Heart right ventricle (tissue), 16 donors: ENCODE measurements around the gene PTPRD. TPM values are rescaled to one million over a fixed set of nuclear protein-coding genes. Genes with fewer than 3 reads are reported as not detected.

Experiments
- ATAC-seq, 8 donors: fragments of 200-7000 bp; cut with Tn5 transposase; one replicate each; pipeline ENCODE4 v1.9.1; 2020; ENCODE audit warnings: mild to moderate bottlenecking in 8 of 8, moderate library complexity in 8 of 8, moderate number of reproducible peaks in 1 of 8
- DNase-seq, 2 donors: peaks; one replicate each; pipeline ENCODE4 v3.0.0-alpha.2; 2020
- H3K27ac ChIP-seq, 10 donors: fragments of 200-600 bp; sonication (generic) in 2 of 10; one replicate each; pipeline versions ENCODE4 v1.5.0 to v1.8.0; 2020 to 2022; ENCODE audit warnings: mild to moderate bottlenecking in 3 of 10
- H3K27me3 ChIP-seq, 7 donors: fragments of 200-600 bp; one replicate each; pipeline ENCODE4 v1.8.0; 2021 to 2022; ENCODE audit warnings: mild to moderate bottlenecking in 2 of 7
- H3K36me3 ChIP-seq, 9 donors: fragments of 200-600 bp; sonication (generic) in 1 of 9; one replicate each; pipeline versions ENCODE4 v1.5.0 to v1.8.0; 2020 to 2022; ENCODE audit warnings: mild to moderate bottlenecking in 2 of 9
- H3K4me1 ChIP-seq, 9 donors: fragments of 200-600 bp; sonication (generic) in 1 of 9; one replicate each; pipeline versions ENCODE4 v1.5.0 to v1.8.0; 2020 to 2022; ENCODE audit warnings: mild to moderate bottlenecking in 4 of 9
- H3K4me3 ChIP-seq, 10 donors: fragments of 200-600 bp; sonication (generic) in 2 of 10; one replicate each; pipeline versions ENCODE4 v1.5.0 to v1.8.0; 2020 to 2022; ENCODE audit warnings: mild to moderate bottlenecking in 7 of 10, moderate library complexity in 2 of 10
- H3K9me3 ChIP-seq, 11 donors: fragments of 200-600 bp in 10 of 11; sonication (generic) in 2 of 11; one replicate each; pipeline versions ENCODE4 v1.5.0 to v1.8.0; 2013 to 2022; ENCODE audit warnings: mild to moderate bottlenecking in 2 of 11, control low read depth in 1 of 11, moderate library complexity in 1 of 11
- WGBS, 2 donors: extraction: QIAGEN DNeasy Blood & Tissue Kit; methylation state at CpG; one replicate each; pipeline ENCODE4 v1.1.7; 2013; ENCODE audit warnings: inconsistent platforms in 1 of 2; 5-methylcytosine and 5-hydroxymethylcytosine counted together
- intact Hi-C, 10 donors: fragments of 100-400 bp; cut with DNase I; formaldehyde crosslinking; loops; one replicate each; pipeline versions ENCODE4 v1.11.1 to v1.14.2; 2022
- polyA plus RNA-seq, 2 donors: library from polyadenylated mRNA; stranded (reverse); fragments of 200-250 nt; gene quantifications; one replicate each; pipeline ENCODE4 v1.2.3, GENCODE V29; 2013
- total RNA-seq, 10 donors: library from RNA; stranded (reverse); fragmentation: NEBNext Ultra II Directional in 3 of 10; extraction: Animal tissue kit (Norgen Biotek cat#: 25700) in 3 of 10; gene quantifications; one replicate each; pipeline versions ENCODE4 v1.2.1 to v1.2.4, GENCODE V29; 2021 to 2023
- TF ChIP-seq, protein P1 (sequence below), 9 donors: fragments of 200-600 bp; sonication (generic) in 2 of 9; IDR thresholded peaks; one replicate each; pipeline versions ENCODE4 v1.5.0 to v1.8.0; 2021 to 2022; ENCODE audit warnings: antibody characterized with exemption in 9 of 9, mild to moderate bottlenecking in 5 of 9, moderate library complexity in 1 of 9
- donor health status: Arrhythmogenic right ventricular cardiomyopathy.
- donor health status: ischemic (EF 13 %, LVEDD 7.1; RV severe dilation, severe dysfunction).
- donor health status: healthy with polysubstance abuse.
- donor health status: DM: no; HTN: yes; CAD: no.
- donor health status: DM: no; HTN: no; CAD: no.
- donor health status: ischemic (EF 25% LVEDD 6.9; RV normal size, moderate dysfunction).
- donor health status: ischemic (EF 25% LVEDD 5.7; RV mildly dilated, moderate dysfunction).
- donor health status: healthy.
- donor health status: DM: yes; HTN: yes; CAD: no.
- donor health status: Ischemic cardiomyopathy.
- donor health status: ischemic (EF 35%, LVEDD 5.7; RV mildly dilated, moderate dysfunction).
- donor health status: nonischemic (EF 11% LVEDD 7.7; RV severe dilation, severe dysfunction).
- donor health status: DM: yes; HTN: yes; CAD: no.
- donor health status: PGD.
- donor health status: ischemic (EF 29% LVEDD 5.4; RV normal size, mild dysfunction).
- donor health status: nonischemic (EF 23%, LVEDD 6.1; RV moderate dilation, normal function).

The PTPRD gene
- total and polyA plus RNA-seq, 12 donors: 1.4 to 25.2 (median 13.0) TPM

DNA sequence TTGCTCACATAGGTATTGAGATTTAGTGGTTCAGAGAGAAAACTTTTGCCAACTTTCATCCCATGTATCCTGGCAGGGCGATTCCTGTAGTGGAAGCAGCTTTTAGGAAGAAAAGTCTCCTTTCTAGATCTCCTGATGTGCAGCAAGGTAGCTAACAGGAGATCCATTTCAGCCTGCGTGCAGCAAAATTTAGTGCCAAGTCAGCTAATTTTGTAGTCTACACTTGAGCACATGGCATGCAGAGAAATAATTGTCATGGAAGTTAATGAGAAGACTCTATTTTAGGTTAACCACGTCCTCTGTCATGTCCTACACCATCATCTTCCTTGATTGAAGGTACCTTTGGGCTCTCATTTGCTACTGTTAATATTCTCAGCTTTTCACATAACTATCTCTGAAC, 165.8 kb downstream of the PTPRD start:
- H3K9me3 ChIP-seq: peaks cover 0 to 11% (median 0%) of the 10 kb centered on the region in 11 donors
- no peaks in the 10 kb centered on the region for H3K36me3 ChIP-seq
- 65 to 75% methylated on average over 3 of the region's 3 CpGs for WGBS, 2 donors
- H3K27me3 ChIP-seq: no peaks in the 10 kb centered on the region
- intact Hi-C loops: no loop called here
- no peak overlapping the region for H3K27ac ChIP-seq
- H3K4me3 ChIP-seq: no peak overlapping the region
- DNase-seq: no peak
- ATAC-seq: no peak
- no peaks in the 10 kb centered on the region for H3K4me1 ChIP-seq
- TF ChIP-seq, protein P1, sequence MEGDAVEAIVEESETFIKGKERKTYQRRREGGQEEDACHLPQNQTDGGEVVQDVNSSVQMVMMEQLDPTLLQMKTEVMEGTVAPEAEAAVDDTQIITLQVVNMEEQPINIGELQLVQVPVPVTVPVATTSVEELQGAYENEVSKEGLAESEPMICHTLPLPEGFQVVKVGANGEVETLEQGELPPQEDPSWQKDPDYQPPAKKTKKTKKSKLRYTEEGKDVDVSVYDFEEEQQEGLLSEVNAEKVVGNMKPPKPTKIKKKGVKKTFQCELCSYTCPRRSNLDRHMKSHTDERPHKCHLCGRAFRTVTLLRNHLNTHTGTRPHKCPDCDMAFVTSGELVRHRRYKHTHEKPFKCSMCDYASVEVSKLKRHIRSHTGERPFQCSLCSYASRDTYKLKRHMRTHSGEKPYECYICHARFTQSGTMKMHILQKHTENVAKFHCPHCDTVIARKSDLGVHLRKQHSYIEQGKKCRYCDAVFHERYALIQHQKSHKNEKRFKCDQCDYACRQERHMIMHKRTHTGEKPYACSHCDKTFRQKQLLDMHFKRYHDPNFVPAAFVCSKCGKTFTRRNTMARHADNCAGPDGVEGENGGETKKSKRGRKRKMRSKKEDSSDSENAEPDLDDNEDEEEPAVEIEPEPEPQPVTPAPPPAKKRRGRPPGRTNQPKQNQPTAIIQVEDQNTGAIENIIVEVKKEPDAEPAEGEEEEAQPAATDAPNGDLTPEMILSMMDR (IDR thresholded peaks at IDR 0.05): no peak

GRCh38 chr9:10443868-10444204, 169.0 kb downstream of the PTPRD start:
- no peak for ATAC-seq
- no peaks in the 10 kb centered on the region for H3K36me3 ChIP-seq
- H3K4me3 ChIP-seq: no peak overlapping the region
- peaks cover 0 to under 1% (median 0%) of the 10 kb centered on the region in 11 donors for H3K9me3 ChIP-seq
- DNase-seq: no peak
- intact Hi-C loops: no loop called here
- H3K4me1 ChIP-seq: no peaks in the 10 kb centered on the region
- TF ChIP-seq, protein P1 (IDR thresholded peaks at IDR 0.05): no peak
- no peak overlapping the region for H3K27ac ChIP-seq
- H3K27me3 ChIP-seq: no peaks in the 10 kb centered on the region

GRCh38 chr9:10443181-10443867, 169.5 kb downstream of the PTPRD start:
- DNase-seq (no peak), ATAC-seq (no peak)
- intact Hi-C loops: no loop called here

DNA sequence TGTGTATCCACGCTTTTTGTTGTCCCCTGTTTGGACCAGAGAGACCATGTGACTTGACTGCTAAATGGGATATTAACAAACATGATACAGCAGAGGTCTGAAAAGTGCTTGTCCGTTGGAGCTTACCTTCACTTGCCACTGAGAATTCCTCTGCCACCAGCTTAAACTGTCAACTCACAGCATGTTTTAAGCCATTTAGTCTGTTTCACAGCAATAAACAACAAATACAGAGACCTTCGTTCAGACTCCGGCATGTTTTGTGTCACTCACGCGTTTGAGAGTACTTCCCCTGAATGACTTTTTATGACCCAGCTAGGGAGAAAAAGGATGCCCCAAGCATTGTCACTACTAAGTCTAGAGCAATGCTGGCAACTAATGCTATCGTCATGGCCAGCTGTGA, 173.8 kb downstream of the PTPRD start:
- Histone ChIP-seq H3K36me3 (no peaks in the 10 kb centered on the region), H3K9me3 (no peaks in the 10 kb centered on the region), H3K4me3 (no peak overlapping the region), H3K4me1 (no peaks in the 10 kb centered on the region), H3K27ac (no peak overlapping the region), H3K27me3 (no peaks in the 10 kb centered on the region)
- WGBS, 2 donors: 61 to 69% methylated on average over 7 of the region's 7 CpGs
- intact Hi-C loops: no loop called here
- TF ChIP-seq, protein P1 (IDR thresholded peaks at IDR 0.05): no peak
- ATAC-seq (no peak), DNase-seq (no peak)

More at GRCh38 chr9:10443181-10443867, 169.5 kb downstream of the PTPRD start:
- TF ChIP-seq, protein P1 (IDR thresholded peaks at IDR 0.05): no peak
- Histone ChIP-seq H3K36me3 (no peaks in the 10 kb centered on the region), H3K27ac (no peak overlapping the region), H3K27me3 (no peaks in the 10 kb centered on the region), H3K4me3 (no peak overlapping the region), H3K4me1 (no peaks in the 10 kb centered on the region), H3K9me3 (no peaks in the 10 kb centered on the region)
- 80 to 84% methylated on average over 4 of the region's 4 CpGs for WGBS, 2 donors
